HepG2 (cell line): Measurements from ENCODE around the gene CMTM2. TPM values are rescaled to one million over a fixed set of nuclear protein-coding genes. Genes with fewer than 3 reads are reported as not detected.
A peak's percentile ranks its signal among the peaks of the same experiment; 100 is the strongest.

Experiments
- ATAC-seq: fragments of 200-7000 bp; cut with Tn5 transposase; 3 replicates; pipeline ENCODE4 v1.9.1; 2020; ENCODE audit warnings: mild to moderate bottlenecking, moderate library complexity
- BruUV-seq: library from RNA; stranded (reverse); fragments of 400-500 nt; replicated peaks from 2 replicates; lab custom pipeline; 2021; lab: Mats Ljungman, UMichigan
- CTCF ChIA-PET: fragments of 300-600 bp; formaldehyde crosslinking; extraction: SDS; loops from one replicate; lab custom pipeline; 2021; ENCODE audit warnings: low total read pairs, inconsistent platforms, low intra/inter-chr PET ratio; lab: Yijun Ruan, JAX
- POLR2A ChIA-PET: fragments of 350-600 bp; sonication (Branson Sonifier 250); formaldehyde crosslinking; loops from one replicate; lab custom pipeline; 2020; ENCODE audit warnings: antibody characterized with exemption, inconsistent platforms; lab: Yijun Ruan, JAX
- DNase-seq: peaks from one replicate; pipeline ENCODE4 v3.0.0-alpha.2; 2015; ENCODE audit warnings: low spot score
- FAIRE-seq: peaks from 3 replicates; lab custom pipeline; 2011; peaks lifted over from hg19 to GRCh38; lab: Jason Lieb, UNC
- H2AFZ ChIP-seq: one replicate; pipeline ENCODE4 v1.6.1; 2011; ENCODE audit warnings: low read length, inconsistent platforms
- H3K27ac ChIP-seq: fragments of 300-600 bp; 3 replicates; pipeline ENCODE4 v1.8.0; 2011; ENCODE audit warnings: mixed run types, mild to moderate bottlenecking, mixed read lengths, low read length, inconsistent platforms; ENCODE audit not compliant: insufficient read depth; ENCODE audit errors: extremely low read length
- H3K27me3 ChIP-seq, 2 experiments: fragments of 200-600 bp in 1 of 2; 2 replicates in 1 of 2; 3 replicates in 1 of 2; pipeline versions ENCODE4 v1.6.0 to v1.8.0; 2011; ENCODE audit warnings: low read length in 2 of 2, mild to moderate bottlenecking in 2 of 2, moderate library complexity in 2 of 2, inconsistent platforms in 1 of 2; ENCODE audit not compliant: insufficient read depth in 2 of 2, control insufficient read depth in 1 of 2
- H3K36me3 ChIP-seq, 2 experiments: fragments of 200-600 bp in 1 of 2; replicated peaks in 1 of 2; 2 replicates in 1 of 2; 3 replicates in 1 of 2; pipeline versions ENCODE4 v1.5.1 to v1.8.0; 2011; ENCODE audit warnings: low read length in 2 of 2, inconsistent platforms in 1 of 2; ENCODE audit not compliant: insufficient read depth in 2 of 2, control insufficient read depth in 1 of 2
- H3K4me1 ChIP-seq: 2 replicates; pipeline ENCODE4 v1.5.1; 2012; ENCODE audit warnings: low read length, inconsistent platforms; ENCODE audit not compliant: insufficient read depth
- H3K4me2 ChIP-seq: 2 replicates; pipeline ENCODE4 v1.6.0; 2011; ENCODE audit warnings: low read depth, low read length, inconsistent platforms
- H3K4me3 ChIP-seq, 3 experiments: fragments of 200-600 bp in 1 of 3; sonication (generic), shearing (Covaris generic) in 1 of 3; replicated peaks in 1 of 3; 2 replicates each; pipeline ENCODE4 v1.5.1; 2011 to 2016; ENCODE audit warnings: low read length in 3 of 3, inconsistent platforms in 2 of 3, low read depth in 2 of 3, mild to moderate bottlenecking in 2 of 3, control low read depth in 1 of 3, mixed read lengths in 1 of 3; ENCODE audit not compliant: insufficient read depth in 1 of 3
- H3K79me2 ChIP-seq: one replicate; pipeline ENCODE4 v1.6.1; 2011; ENCODE audit warnings: low read length, inconsistent platforms; ENCODE audit not compliant: insufficient read depth
- H3K9ac ChIP-seq: 2 replicates; pipeline ENCODE4 v1.6.0; 2011; ENCODE audit warnings: mild to moderate bottlenecking, low read depth, low read length, inconsistent platforms; ENCODE audit not compliant: insufficient read depth
- H3K9me3 ChIP-seq: 2 replicates; pipeline ENCODE4 v1.5.1; 2012; ENCODE audit warnings: mild to moderate bottlenecking, low read length
- H4K20me1 ChIP-seq: 2 replicates; pipeline ENCODE4 v1.6.0; 2011; ENCODE audit warnings: inconsistent platforms, mild to moderate bottlenecking, low read length, moderate library complexity; ENCODE audit not compliant: insufficient read depth
- AGO2 ChIP-seq: fragments of 200-400 bp; formaldehyde crosslinking; optimal IDR thresholded peaks from 2 replicates; pipeline ENCODE3; 2017; ENCODE audit warnings: mild to moderate bottlenecking, low read depth, low read length, moderate library complexity
- BCL3 ChIP-seq: sonication (generic); formaldehyde crosslinking; IDR thresholded peaks from 2 replicates; pipeline ENCODE4 v1.5.1; 2020; ENCODE audit warnings: mild to moderate bottlenecking, missing genetic modification reagents, moderate library complexity
- GATA4 ChIP-seq: sonication (generic); IDR thresholded peaks from 2 replicates; pipeline ENCODE4 v1.6.1; 2016; ENCODE audit warnings: antibody characterized with exemption, low read depth, borderline replicate concordance
- NCOA5 ChIP-seq: sonication (generic); formaldehyde crosslinking; IDR thresholded peaks from 2 replicates; pipeline ENCODE4 v1.4.0; 2020; ENCODE audit warnings: missing genetic modification reagents
- RBFOX2 ChIP-seq: fragments of 200-400 bp; formaldehyde crosslinking; IDR thresholded peaks from 2 replicates; pipeline ENCODE4 v1.6.1; 2017; ENCODE audit warnings: low read depth, mild to moderate bottlenecking, low read length
- ZNF687 ChIP-seq: sonication (generic); formaldehyde crosslinking; IDR thresholded peaks from 2 replicates; pipeline ENCODE4 v1.5.1; 2020; ENCODE audit warnings: mild to moderate bottlenecking, missing genetic modification reagents, moderate library complexity
- ZNF766 ChIP-seq: sonication (generic); formaldehyde crosslinking; IDR thresholded peaks from 2 replicates; pipeline ENCODE4 v1.5.0; 2020; ENCODE audit warnings: missing genetic modification reagents, borderline replicate concordance
- WGBS: methylation state at CpG from one replicate; pipeline ENCODE4 v1.1.6; 2017; ENCODE audit warnings: low lambda C conversion rate; 5-methylcytosine and 5-hydroxymethylcytosine counted together
- in situ Hi-C: cut with HindIII; loops from 2 replicates; pipeline ENCODE4 v1.10.0; 2017; ENCODE audit warnings: low pct_unique_long_range_greater_than_20kb; ENCODE audit not compliant: extremely low pct_ligation_motif_present
- intact Hi-C: fragments of 100-400 bp; cut with micrococcal nuclease; formaldehyde crosslinking; loops from one replicate; pipeline ENCODE4 v1.10.0; 2022; ENCODE audit not compliant: unreplicated experiment
- polyA plus RNA-seq, 8 experiments: library from polyadenylated mRNA; depleted of rRNA in 3 of 8; stranded (reverse) in 7 of 8; unstranded in 1 of 8; fragments of >200 nt; fragmentation: Illumina TruSeq in 4 of 8; extraction: Trizol in 4 of 8; gene quantifications; 2 replicates each; pipeline versions ENCODE4 v1.2.1 to v1.2.3, GENCODE V29; 2011 to 2016; ENCODE audit warnings: low read depth in 4 of 8, missing spikeins in 1 of 8, mixed read lengths in 1 of 8; ENCODE audit not compliant: insufficient read depth in 1 of 8
- total RNA-seq, 5 experiments: library from RNA; depleted of rRNA; stranded (reverse); fragments of >200 nt; fragmentation: Illumina TruSeq; extraction: Trizol; gene quantifications; 2 replicates each; pipeline ENCODE4 v1.2.3, GENCODE V29; 2016; ENCODE audit warnings: low read depth in 1 of 5

Gene CMTM2
- total and polyA plus RNA-seq, 2 of the 13 experiments (the other 11 are each of a cell fraction or from before 2014, with no cell fraction given): not detected

- CTCF ChIA-PET: no interaction called here
- intact Hi-C loops: no loop called here
- in situ Hi-C loops: no loop called here
Measured at GRCh38 chr16:66612422-66612821, 33.2 kb downstream of the CMTM2 start.

More at GRCh38 chr16:66612422-66612821, 33.2 kb downstream of the CMTM2 start:
- POLR2A ChIA-PET: no interaction called here
- WGBS: 99% methylated on average over 13 of the region's 14 CpGs
- H3K9ac ChIP-seq: no peak overlapping the region
- H2AFZ ChIP-seq: no peak overlapping the region
- H3K27me3 ChIP-seq: no peaks in the 10 kb centered on the region
- BruUV-seq: no TSS peak
- H3K9me3 ChIP-seq: no peaks in the 10 kb centered on the region
- H3K27ac ChIP-seq: no peak overlapping the region
- DNase-seq: no peak
- no peak overlapping the region for H3K4me3 ChIP-seq
- peaks cover 23 to 49% of the 10 kb centered on the region in 2 experiments for H3K36me3 ChIP-seq
- H3K4me1 ChIP-seq: peaks cover 45% of the 10 kb centered on the region
- H3K79me2 ChIP-seq: no peaks in the 10 kb centered on the region
- peaks cover 10% of the 10 kb centered on the region; the same call in 1 of the 2 replicates for H4K20me1 ChIP-seq
- TF ChIP-seq GATA4: no peak
- TF ChIP-seq NCOA5: no peak
- TF ChIP-seq ZNF766 (CRISPR knock-in tag): no peak
- peak; percentile 10; the same call in 1 of the 2 replicates for TF ChIP-seq ZNF687 (CRISPR knock-in tag)
- TF ChIP-seq RBFOX2: peak; percentile 31; the same call in 1 of the 2 replicates
- TF ChIP-seq BCL3: 0 out of 2 replicates have a peak, but pooled peaks have one; percentile 19
- TF ChIP-seq AGO2: peak; percentile 78
- TF ChIP-seq, all 625 proteins: peak for 4
- no peak overlapping the region for H3K4me2 ChIP-seq
- ATAC-seq (no peak), FAIRE-seq (no peak)
